ENCODE measurements around the gene JAZF1.
A peak's percentile ranks its signal among the peaks of the same experiment; 100 is the strongest.
"Not testable (repeated sequence)": the region's sequence is repeated elsewhere in the genome, so short reads cannot be mapped to it uniquely, and the experiment has no call there.

JAZF1 gene

DNA sequence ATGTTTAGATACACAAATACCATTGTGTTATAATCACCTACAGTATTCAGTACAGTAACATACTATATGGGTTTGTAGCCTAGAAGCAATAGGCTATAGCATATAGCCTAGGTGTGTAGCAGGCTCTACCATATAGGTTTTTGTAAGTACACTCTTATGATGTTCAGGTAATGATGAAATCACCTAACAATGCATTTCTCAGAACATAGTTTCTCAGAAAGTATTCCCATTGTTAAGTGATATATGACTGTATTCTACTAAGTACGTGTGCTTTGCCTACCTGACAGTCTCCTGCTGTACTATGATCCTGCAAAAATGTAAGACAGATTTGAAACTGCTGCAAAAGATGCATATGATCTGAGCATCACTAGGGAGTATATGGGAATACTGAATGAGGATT, 137.9 kb downstream of the JAZF1 start:
- no peak for DNase-seq (ENCODE audit: low read depth, low spot score)

DNA sequence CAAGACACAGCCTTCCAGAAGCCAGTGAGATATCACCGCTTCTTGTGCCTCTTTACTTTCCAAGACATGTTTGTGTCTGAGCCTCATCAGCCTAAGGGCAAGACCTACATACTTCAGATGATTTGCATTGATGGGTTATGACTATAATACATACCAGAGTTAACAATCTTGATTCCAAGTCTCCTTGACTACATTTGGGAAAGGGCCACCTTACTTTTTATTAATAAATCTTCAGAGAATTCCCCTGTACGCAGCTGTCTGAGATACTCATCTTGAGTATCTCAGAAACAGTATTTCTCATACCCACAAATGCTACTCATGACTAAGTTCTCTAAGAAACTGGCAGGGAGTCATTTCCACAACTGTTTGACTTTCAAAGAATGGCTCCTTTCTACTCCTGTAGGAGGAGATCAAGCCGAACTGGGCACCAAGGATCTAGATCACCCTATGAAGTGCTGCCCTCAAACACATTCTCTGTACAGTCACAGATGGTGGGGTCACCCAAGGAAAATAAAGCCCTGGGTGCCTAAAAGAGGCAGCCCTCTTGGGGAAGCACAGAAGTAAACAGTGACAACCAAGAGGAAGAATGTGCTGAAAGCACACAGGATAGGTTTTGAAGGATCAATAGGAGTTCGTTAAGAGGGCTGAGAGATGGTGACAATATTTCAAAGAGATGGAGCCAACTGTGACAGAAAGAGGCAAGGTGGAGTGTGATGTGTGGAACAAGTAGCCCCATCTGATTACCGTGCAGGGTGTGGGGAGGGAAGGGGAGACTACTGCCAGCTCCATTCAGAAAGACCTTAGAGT, 138.9 kb downstream of the JAZF1 start:
- DNase-seq (ENCODE audit: low read depth, low spot score), result peak; percentile 49

DNA sequence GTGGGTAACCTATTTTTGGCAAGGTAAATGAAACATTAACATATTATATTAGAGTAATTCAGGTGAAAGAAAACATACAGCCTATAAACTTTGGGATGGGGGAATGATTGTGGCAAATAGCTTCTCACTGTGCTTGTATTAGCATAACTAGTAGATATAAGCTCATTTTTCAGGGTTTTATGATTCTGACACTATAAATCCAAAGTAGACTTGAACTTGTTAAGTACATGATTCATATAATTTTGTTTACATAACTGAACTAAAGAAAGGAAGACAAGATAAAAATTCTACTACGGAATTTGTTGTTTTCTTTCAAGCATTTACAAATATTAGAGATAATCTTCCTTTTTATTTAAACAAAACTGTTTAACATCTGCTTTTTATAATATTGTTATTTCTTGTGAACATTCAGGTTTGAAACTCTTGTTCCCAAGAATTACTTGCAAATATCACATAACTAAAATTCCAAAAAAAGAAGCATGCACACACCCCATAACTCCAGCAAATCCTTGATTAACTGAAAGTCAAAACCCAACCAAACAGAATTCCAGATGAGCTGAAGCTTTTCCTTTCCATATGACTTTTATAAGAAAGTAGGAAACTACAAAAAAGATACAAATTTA, 142.3 kb downstream of the JAZF1 start:
- no peak for DNase-seq (ENCODE audit: low read depth, low spot score)

DNA sequence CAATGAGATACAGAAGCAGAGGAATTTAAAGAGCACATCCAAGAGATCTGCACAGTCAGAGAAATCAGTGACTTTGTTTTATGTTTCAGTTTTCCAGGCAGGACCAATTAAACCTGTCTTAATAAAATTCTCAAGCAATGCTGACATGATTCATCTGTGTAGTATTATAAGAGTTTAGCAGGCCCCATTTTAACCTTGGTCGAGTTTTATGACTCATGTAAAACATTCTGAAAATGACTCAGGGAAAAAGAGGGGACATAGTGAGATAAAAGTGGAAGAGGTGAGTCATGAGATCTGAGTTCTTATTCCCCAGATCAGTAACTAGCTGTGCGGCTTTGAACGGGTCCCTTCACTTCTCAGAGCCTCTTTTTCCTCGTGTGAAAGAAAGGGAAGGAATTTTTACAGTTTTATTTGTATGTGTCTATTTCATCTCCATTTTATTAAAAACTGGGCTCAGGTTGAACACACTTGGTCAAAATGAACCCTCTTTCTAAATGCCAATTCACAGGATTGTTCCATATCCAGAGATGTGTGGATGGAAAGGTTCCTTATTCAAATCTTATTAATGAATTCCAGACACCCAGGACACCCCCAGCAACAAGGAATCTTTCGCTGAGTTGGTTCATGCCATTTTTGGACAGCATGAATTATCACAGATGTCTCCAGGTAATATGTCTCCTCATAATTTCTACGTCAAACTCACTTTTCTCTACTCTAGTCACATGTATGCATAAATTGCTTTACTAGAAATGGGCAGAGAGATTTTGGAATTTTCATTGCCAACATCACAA, 143.2 kb downstream of the JAZF1 start:
- DNase-seq (ENCODE audit: low read depth, low spot score), result peak; percentile 92

DNA sequence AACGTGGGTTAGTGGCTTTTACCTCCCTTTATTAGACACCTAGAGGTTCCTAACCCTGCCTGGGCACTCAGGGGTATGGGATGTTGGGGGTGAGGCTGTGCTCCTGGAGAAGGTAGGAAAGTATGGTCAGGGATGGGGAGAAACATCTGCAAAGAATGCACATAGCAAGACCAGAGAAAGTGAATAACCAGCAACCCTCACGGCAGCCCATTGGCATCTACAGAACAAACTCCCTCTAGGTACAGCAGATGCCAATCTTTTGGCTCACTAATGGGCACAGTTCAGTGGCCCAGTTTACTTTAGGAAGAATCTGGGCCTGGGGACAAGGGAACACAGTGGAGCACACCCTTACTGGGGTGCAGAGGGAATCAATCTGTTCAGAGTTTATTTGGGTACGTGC, 143.9 kb downstream of the JAZF1 start:
- DNase-seq (ENCODE audit: low read depth, low spot score), result peak; percentile 29

DNA sequence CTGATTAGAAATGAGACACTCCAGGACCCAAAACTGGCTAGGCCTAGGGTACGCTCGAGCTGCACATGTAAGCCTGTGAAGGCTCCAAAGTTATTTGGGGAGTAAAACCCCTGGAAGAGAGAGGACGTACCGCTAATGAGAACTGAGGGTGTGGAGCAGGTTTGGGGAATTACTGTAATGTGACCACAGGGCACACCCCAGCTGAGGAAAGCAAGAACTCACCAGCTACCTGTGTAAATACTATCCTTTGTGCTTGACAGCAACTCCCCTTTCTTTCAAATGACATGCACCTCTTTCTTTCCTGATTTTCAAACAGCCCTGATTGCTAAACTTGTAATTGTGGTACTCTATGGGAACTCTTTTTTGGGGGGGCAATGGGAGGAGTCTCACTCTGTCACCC, 147.2 kb downstream of the JAZF1 start:
- DNase-seq (ENCODE audit: low read depth, low spot score), result no peak

DNA sequence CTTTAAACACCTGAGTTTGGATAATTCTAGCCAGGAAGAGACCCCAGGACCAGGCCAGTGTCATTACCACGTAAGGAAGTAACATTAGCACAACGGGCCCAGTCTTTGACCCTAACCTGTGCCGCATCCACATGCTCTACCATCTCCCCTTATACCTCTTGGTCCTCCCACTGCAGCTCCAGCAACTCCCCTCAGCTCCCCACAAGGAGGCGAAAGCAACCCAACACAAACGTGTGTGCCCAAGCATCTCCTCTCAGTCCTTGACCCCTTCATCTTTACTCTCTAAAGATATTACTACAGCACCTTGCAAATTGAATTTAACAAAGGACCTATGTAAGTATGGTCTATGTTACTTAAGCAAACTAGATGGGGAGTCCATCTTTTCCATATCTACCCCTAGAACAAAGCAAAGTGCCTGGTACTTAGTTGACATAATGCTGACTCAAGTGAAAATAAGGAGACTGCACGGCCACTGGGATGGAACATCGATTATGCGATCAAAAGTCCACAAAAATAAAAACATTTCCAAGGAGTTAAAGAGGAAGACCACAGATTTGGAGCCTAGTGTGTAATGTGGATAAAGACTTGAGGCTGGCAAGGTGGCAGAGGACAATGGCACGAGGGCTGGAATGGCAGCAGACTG, 147.7 kb downstream of the JAZF1 start:
- DNase-seq (ENCODE audit: low read depth, low spot score), result no peak

DNA sequence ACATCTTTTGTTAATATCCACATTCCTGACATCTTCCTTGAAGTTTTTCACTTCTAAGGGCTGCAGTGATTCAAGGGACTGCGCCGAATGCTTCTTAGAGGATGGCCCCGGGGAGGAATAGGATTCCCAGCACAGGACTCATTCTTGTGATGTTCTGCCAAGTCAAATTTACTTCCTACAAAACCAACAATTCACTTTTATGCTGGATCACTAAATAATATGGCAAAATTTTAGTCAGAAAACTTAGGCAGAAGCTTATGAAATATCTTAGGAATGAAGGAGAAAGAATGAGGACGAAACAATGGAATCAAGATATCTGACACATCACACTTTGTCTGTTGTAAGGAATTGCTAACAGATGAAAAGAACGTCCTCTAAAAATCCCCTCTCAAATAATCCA, 151.5 kb downstream of the JAZF1 start:
- no peak for DNase-seq (ENCODE audit: low read depth, low spot score)

DNA sequence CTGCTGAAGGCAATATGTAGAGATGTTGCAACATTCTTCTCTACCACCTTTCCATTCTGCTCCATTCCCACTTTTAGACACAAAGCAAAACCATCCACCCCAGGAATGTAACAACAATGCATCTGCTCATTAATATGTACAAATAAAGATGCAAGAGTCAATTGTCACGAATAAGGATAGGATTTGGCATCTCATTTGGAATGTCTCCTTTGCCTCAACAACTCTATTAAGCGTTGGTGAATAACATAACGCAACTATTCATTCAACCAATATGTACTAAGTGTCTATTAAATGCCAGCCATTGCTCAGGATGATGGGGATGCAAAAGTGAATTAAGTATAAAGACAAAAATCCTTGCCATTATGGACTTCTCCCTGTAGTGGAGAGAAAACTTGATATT, 152.1 kb downstream of the JAZF1 start:
- DNase-seq (ENCODE audit: low read depth, low spot score), result no peak

DNA sequence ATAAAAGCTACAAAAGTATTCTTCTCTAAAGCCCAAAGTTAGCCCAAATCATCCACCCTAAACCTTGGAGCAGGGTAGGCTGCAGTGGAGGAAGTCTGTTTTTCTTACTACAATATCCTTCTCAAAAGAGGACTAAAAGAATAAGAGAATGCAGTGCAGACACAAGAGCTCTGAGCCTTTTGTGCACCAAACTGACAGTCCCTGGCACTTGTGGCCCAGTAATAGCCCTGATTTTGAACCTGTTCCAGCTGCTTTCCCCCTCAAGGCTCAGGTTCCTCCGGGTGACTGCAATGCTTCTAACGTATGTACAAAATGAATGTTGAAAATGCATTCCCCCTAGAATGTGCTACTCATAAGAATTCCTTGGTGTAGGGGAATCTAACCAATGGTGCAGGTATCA, 154.4 kb downstream of the JAZF1 start:
- DNase-seq (ENCODE audit: low read depth, low spot score), result no peak

DNA sequence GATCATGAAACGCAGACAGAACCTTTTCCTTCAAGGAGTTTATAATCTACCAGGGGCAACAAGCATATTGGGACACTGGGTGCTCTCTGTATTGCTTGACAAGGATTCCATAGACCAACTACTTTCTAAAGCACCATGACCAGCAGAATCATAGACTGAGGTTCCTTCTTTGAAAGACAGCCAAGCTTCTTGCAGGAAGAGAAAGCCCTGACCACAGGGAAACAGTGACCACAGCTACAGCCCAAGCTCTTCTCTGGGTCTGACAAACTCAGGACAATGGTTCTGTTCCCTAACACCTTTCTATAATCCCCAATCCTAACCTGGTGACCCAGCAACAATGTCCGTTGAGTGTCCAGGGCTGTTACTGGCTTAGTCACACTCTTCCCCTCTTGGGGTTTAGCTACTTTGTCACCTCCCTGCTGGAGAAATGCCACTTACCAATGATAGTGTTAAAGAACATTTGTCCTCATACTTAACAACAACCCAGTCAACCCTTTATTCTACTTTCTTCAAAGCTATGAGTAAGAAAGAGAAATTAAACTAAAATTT, 155.7 kb downstream of the JAZF1 start:
- no peak for DNase-seq (ENCODE audit: low read depth, low spot score)

DNA sequence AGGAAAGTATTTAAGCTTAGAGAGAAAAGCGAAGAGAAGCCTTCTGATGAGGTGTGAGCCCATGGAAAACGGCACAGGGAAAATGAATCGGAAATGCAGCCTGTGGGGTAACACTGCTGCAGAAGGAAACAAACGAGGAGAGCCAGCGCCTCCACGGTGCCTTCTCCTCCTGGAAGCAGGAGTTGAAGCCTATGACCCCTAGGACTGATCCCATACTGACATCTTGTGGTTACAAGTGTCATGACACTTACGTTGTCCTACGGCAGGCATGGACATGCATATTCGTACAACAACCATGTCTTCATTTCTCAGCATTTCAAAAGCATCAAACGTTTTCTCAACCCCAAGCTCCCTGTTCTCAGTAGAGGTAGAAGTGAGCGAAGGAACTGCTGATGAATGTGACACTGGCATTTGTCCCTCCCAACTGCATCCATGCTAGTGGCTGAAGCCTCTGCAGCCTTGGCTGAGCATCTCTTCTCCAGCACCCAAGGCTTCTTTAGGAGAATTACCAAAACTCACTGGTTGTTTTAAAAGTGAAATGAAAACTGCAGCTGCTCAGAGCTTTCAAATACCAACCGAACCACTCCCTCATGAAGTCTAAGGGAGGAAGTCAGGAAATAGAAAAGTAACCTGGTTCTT, 160.2 kb downstream of the JAZF1 start:
- DNase-seq (ENCODE audit: low read depth, low spot score), result peak; percentile 87

DNA sequence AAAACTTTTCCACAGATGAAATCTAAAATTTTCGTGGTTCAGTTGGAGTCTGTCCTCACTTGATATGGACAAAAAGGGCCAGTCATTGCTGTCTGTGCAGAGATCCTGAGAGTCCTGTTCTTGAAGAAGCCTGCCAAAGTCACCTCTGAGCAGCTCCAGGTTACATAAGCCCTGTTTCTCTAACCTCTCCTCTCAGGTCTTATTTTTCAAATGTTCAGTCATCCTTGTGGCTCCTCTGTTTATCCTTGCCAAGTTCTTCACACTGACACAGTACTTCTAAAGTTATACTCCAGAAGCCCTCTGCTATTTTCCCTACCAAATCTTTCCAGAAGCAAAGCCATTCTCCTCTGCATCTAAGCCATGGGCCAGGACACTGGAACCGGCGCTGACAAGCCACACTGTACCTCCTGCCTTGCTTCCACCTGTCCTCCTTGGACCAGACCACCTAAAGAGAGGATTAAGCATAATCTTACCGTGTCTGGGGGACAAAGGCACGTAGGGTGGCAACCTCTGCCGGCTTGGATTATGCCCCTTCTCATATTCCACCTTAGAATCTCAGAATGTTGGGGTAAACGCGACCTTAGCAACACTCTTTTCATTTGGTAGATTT, 161.6 kb downstream of the JAZF1 start:
- DNase-seq (ENCODE audit: low read depth, low spot score), result no peak

DNA sequence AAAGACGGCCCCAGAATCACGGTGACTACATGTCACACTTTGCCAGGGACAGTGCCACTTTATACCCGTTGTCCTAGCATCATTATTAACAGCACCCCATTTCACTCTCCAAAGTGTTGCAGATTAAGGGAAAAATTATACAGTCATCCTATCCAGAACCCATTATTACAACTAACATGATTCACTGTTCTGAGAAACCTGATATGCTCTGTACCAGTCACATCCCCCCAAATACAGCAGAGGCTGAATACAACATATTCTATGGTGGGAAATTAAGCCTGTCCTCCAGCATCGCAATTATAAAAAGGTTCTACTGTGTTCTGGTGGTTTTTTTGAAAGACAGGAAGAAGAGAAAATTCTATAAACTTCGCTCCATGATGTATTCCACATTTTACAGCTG, 162.1 kb downstream of the JAZF1 start:
- no peak for DNase-seq (ENCODE audit: low read depth, low spot score)

DNA sequence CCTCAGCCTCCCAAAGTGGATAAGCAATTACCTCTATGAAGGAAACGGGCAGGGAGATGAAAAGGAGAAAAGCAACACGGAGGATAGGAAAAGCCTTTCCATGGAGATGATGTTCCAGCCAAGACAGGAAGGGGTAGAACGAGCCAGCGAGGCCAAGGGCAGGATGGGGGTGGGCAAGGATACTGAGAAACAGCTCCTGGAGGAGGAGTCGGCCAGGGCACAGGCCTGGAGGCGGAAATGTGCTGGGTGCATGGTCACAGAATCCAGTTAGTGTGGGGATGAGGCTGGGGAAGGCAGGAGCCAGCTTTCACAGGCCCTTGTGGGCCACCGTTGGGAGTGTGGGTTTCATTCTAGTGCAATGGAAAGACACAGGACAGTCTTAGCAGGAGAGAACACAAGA, 162.6 kb downstream of the JAZF1 start:
- DNase-seq (ENCODE audit: low read depth, low spot score), result no peak

DNA sequence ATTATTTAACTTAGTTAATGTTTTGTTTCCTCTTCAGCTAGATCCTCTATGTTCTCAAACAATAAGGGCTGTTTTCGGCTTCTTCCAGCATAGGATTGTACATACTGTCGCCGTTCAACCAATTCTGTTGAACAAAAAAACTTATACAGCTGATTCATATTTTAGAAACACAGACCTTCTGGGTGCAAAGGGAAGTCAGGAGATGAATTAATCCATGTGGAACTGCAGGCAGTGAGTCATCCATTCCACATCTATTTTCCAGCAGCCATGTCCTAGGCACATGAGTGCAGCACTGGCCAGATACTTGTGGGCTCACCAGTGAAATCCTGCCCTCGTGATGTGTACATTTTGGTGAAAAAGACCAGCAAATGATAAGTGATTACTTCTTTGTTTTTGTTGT, 163.2 kb downstream of the JAZF1 start:
- no peak for DNase-seq (ENCODE audit: low read depth, low spot score)

DNA sequence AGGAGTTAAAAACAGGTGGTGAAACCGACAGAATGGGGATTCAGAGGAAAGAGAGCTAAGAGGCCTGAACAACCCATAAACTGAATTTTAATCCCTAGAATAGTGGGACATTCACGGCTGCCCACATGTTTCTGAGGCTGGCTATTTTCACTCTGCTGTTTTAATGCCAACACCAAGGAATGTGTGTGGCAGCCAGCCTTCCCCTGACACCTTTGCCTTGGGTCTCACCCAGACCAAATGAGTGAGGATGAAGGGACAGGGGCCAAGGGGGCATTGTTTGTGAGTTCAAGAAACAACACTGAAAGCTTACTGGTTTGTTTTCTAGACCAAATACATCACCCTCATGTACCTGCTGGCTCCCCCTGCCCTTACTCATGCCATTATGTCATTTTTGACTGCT, 164.3 kb downstream of the JAZF1 start:
- DNase-seq (ENCODE audit: low read depth, low spot score), result no peak

DNA sequence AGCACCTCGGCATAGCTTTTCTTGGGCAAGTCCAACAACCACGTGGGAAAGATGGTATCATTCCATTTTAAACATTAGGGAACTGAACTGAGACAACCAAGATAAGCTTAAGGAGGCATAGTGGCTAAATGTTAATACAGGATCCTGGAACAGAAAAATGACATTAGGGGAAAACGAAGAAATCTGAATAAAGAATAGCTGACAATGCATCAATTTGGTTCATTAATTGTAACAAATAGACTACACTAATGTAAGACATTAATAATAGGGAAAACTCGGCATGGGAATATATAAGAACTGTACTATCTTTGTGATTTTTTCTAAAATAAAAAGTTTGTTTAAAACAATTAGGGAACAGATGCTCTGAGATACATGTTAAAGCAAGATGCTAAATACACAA, 165.4 kb downstream of the JAZF1 start:
- DNase-seq (ENCODE audit: low read depth, low spot score), result no peak

DNA sequence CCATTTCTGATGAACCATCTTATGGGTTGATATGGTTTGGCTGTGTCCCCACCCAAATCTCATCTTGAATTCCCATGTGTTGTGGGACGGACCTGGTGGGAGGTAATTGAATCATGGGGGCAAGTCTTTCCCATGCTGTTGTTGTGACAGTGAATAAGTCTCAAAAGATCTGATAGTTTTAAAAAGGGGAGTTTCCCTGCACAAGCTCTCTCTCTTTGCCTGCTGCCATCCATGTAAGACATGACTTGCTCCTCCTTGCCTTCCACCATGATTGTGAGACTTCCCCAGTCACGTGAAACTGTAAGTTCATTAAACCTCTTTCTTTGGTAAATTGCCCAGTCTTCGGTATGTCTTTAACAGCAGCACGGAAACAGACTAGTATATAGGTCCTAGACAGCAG, 166.3 kb downstream of the JAZF1 start:
- DNase-seq (ENCODE audit: low read depth, low spot score), result not testable (repeated sequence)

DNA sequence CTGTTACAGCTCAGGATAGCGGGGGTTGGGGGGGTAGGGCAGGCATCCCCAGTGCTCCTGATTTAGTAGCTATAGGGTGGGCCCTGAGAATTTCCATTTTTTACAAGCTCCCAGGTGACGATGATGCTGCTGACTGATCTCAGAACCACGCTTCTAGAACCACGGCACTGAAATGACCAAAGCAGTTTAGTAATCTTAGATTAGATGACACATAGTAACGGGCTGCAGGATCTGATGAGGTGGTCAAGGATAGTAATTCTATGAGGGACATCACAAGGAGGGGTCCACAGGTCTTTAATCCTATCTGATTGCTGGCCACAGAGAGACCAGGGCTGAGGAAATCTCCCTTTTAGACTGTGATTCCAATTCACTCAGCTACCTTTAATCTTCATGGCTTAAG, 167.2 kb downstream of the JAZF1 start:
- DNase-seq (ENCODE audit: low read depth, low spot score), result no peak

DNA sequence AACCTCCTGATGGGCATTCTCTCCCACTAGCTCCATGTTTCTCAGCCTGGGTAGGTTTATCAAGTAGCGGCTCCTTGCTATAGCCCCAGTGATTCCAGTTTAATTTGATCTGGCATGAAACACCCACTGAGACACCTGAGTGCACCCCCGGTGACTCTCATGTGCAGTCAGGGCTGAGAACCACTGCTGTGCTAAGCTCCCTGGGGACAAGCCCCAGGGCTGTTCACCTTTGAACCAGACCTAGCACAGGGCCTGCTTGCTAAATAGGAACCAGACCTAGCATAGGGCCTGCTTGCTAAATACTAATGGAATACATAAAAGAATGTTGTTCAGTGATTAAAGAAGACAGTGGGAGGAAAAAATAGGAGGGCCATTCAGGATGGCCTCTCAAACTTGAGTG, 167.6 kb downstream of the JAZF1 start:
- no peak for DNase-seq (ENCODE audit: low read depth, low spot score)
